Measurements from ENCODE around the gene PALM2AKAP2.

DNA sequence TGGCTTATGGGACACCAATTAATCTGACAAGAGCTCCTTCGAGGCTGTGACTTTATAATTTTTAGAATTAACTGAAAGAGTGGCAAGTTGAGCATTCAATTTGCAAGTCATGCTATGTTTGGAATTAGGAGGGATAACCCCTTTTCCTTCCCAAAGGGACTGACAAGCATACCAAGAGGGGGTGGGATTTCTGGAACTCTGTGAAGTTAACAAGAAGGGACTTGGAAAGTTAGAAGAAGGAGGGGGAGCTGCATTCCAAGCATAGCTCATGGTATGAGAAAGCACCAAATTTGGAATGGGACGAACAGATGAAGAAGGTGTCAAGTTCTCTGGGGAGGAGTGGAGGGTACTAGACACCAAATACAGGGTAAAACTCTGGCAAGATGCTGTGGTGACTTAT, 8.9 kb upstream of the PALM2AKAP2 start:
- no peak for TF ChIP-seq POLR2A (IDR thresholded peaks at IDR 0.05)
- TF ChIP-seq, protein P1, sequence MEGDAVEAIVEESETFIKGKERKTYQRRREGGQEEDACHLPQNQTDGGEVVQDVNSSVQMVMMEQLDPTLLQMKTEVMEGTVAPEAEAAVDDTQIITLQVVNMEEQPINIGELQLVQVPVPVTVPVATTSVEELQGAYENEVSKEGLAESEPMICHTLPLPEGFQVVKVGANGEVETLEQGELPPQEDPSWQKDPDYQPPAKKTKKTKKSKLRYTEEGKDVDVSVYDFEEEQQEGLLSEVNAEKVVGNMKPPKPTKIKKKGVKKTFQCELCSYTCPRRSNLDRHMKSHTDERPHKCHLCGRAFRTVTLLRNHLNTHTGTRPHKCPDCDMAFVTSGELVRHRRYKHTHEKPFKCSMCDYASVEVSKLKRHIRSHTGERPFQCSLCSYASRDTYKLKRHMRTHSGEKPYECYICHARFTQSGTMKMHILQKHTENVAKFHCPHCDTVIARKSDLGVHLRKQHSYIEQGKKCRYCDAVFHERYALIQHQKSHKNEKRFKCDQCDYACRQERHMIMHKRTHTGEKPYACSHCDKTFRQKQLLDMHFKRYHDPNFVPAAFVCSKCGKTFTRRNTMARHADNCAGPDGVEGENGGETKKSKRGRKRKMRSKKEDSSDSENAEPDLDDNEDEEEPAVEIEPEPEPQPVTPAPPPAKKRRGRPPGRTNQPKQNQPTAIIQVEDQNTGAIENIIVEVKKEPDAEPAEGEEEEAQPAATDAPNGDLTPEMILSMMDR (IDR thresholded peaks at IDR 0.05 in 4 of 5, conservative IDR thresholded peaks at IDR 0.05 in 1 of 5): no peak

Measured in gastrocnemius medialis (tissue), 4 donors.